H1 (cell line): ENCODE results near the gene NEURL1B.

Experiments used
- FOSL1 ChIP-seq: IDR thresholded peaks from 2 replicates; pipeline ENCODE4 v1.6.1; 2011; ENCODE audit warnings: mild to moderate bottlenecking, low read depth, low read length, moderate library complexity; ENCODE audit not compliant: insufficient read depth
- SIRT6 ChIP-seq: IDR thresholded peaks from one replicate; pipeline ENCODE4 v1.7.1; 2012; ENCODE audit warnings: low read length, inconsistent platforms
- ZNF274 ChIP-seq: IDR thresholded peaks from 2 replicates; pipeline ENCODE4 v1.7.0; 2012; ENCODE audit warnings: low read length, borderline replicate concordance; ENCODE audit errors: extremely low read depth
- TF ChIP-seq, protein P1 (sequence below), 3 experiments: IDR thresholded peaks; 1 replicate in 2 of 3; 2 replicates in 1 of 3; pipeline versions ENCODE4 v1.5.1 to v1.6.1; 2011; ENCODE audit warnings: low read length in 3 of 3, mild to moderate bottlenecking in 3 of 3, inconsistent platforms in 2 of 3, low read depth in 1 of 3, moderate library complexity in 1 of 3; ENCODE audit not compliant: insufficient read depth in 1 of 3; ENCODE audit errors: control extremely low read depth in 1 of 3
- TF ChIP-seq, protein P2 (sequence below): IDR thresholded peaks from 2 replicates; pipeline ENCODE4 v1.6.1; 2012; ENCODE audit warnings: low read length, inconsistent platforms

DNA sequence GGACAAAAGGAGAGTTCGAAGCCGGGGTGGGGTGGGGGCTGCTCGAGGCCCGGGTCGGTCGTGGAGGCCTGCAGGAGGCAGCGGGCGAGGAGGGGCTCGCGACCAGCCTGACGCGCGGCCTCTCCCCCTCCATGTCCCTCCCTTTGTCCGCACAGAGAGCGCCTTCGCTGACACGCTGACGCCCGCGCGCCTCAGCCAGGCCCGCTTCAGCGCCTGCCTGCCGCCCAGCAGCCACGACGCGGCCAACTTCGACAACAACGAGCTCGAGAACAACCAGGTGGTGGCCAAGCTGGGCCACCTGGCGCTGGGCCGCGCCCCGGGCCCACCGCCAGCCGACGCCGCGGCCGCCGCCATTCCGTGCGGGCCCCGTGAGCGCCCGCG lies 42.2 kb downstream of the NEURL1B start:
- TF ChIP-seq SIRT6 (no peak), ZNF274 (no peak), FOSL1 (no peak)
- TF ChIP-seq, protein P1, sequence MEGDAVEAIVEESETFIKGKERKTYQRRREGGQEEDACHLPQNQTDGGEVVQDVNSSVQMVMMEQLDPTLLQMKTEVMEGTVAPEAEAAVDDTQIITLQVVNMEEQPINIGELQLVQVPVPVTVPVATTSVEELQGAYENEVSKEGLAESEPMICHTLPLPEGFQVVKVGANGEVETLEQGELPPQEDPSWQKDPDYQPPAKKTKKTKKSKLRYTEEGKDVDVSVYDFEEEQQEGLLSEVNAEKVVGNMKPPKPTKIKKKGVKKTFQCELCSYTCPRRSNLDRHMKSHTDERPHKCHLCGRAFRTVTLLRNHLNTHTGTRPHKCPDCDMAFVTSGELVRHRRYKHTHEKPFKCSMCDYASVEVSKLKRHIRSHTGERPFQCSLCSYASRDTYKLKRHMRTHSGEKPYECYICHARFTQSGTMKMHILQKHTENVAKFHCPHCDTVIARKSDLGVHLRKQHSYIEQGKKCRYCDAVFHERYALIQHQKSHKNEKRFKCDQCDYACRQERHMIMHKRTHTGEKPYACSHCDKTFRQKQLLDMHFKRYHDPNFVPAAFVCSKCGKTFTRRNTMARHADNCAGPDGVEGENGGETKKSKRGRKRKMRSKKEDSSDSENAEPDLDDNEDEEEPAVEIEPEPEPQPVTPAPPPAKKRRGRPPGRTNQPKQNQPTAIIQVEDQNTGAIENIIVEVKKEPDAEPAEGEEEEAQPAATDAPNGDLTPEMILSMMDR (IDR thresholded peaks at IDR 0.05; ENCODE audit: control extremely low read depth in 1 of 3, insufficient read depth in 1 of 3, low read depth in 1 of 3, low read length in 3 of 3) = no peak
- TF ChIP-seq, protein P2, sequence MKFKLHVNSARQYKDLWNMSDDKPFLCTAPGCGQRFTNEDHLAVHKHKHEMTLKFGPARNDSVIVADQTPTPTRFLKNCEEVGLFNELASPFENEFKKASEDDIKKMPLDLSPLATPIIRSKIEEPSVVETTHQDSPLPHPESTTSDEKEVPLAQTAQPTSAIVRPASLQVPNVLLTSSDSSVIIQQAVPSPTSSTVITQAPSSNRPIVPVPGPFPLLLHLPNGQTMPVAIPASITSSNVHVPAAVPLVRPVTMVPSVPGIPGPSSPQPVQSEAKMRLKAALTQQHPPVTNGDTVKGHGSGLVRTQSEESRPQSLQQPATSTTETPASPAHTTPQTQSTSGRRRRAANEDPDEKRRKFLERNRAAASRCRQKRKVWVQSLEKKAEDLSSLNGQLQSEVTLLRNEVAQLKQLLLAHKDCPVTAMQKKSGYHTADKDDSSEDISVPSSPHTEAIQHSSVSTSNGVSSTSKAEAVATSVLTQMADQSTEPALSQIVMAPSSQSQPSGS = no peak
